Astrocyte (in vitro differentiated cells and primary cell): ENCODE measurements around the gene BCAM. TPM values are rescaled to one million over a fixed set of nuclear protein-coding genes. Genes with fewer than 3 reads are reported as not detected.

Experiments used
- DNase-seq: peaks from one replicate; pipeline ENCODE4 v3.0.0-alpha.2; 2010; ENCODE audit warnings: low read depth
- FAIRE-seq: peaks from 2 replicates; lab custom pipeline; 2011; peaks lifted over from hg19 to GRCh38; lab: Jason Lieb, UNC
- H2AFZ ChIP-seq: 2 replicates; pipeline ENCODE4 v1.6.0; 2012; ENCODE audit warnings: low read depth, low read length, inconsistent platforms
- H3K27ac ChIP-seq: 2 replicates; pipeline ENCODE4 v1.5.1; 2011; ENCODE audit warnings: low read depth, low read length, inconsistent platforms
- H3K27me3 ChIP-seq: 2 replicates; pipeline ENCODE4 v1.6.0; 2011; ENCODE audit warnings: low read length, inconsistent platforms; ENCODE audit not compliant: insufficient read depth
- H3K36me3 ChIP-seq: 2 replicates; pipeline ENCODE4 v1.5.1; 2011; ENCODE audit warnings: low read length, inconsistent platforms; ENCODE audit not compliant: insufficient read depth
- H3K4me1 ChIP-seq: 2 replicates; pipeline ENCODE4 v1.5.1; 2011; ENCODE audit warnings: low read length, inconsistent platforms; ENCODE audit not compliant: insufficient read depth
- H3K4me2 ChIP-seq: 2 replicates; pipeline ENCODE4 v1.6.0; 2012; ENCODE audit warnings: low read length, inconsistent platforms
- H3K4me3 ChIP-seq: 2 replicates; pipeline ENCODE4 v1.5.1; 2011; ENCODE audit warnings: low read depth, mild to moderate bottlenecking, low read length, inconsistent platforms; ENCODE audit not compliant: insufficient read depth
- H3K79me2 ChIP-seq: 2 replicates; pipeline ENCODE4 v1.6.0; 2012; ENCODE audit warnings: mild to moderate bottlenecking, low read length, inconsistent platforms; ENCODE audit not compliant: insufficient read depth
- H3K9ac ChIP-seq: 2 replicates; pipeline ENCODE4 v1.6.0; 2012; ENCODE audit warnings: mild to moderate bottlenecking, low read length, inconsistent platforms
- H3K9me3 ChIP-seq: 2 replicates; pipeline ENCODE4 v1.5.1; 2012; ENCODE audit warnings: low read depth, mild to moderate bottlenecking, low read length, inconsistent platforms; ENCODE audit not compliant: insufficient read depth
- H4K20me1 ChIP-seq: 2 replicates; pipeline ENCODE4 v1.6.0; 2012; ENCODE audit warnings: low read length, inconsistent platforms; ENCODE audit not compliant: insufficient read depth
- H3K27ac Mint-ChIP-seq: one replicate; pipeline ENCODE4 v1.8.0; 2021; ENCODE audit warnings: mild to moderate bottlenecking, mixed read lengths; ENCODE audit not compliant: unreplicated experiment
- H3K27me3 Mint-ChIP-seq: one replicate; pipeline ENCODE4 v1.8.0; 2021; ENCODE audit warnings: low read depth, mixed read lengths; ENCODE audit not compliant: unreplicated experiment
- H3K36me3 Mint-ChIP-seq: one replicate; pipeline ENCODE4 v1.8.0; 2021; ENCODE audit warnings: low read depth, mixed read lengths; ENCODE audit not compliant: unreplicated experiment
- H3K4me1 Mint-ChIP-seq: one replicate; pipeline ENCODE4 v1.8.0; 2021; ENCODE audit warnings: low read depth, mixed read lengths; ENCODE audit not compliant: unreplicated experiment
- H3K4me3 Mint-ChIP-seq: one replicate; pipeline ENCODE4 v1.8.0; 2021; ENCODE audit warnings: mild to moderate bottlenecking, moderate library complexity, mixed read lengths; ENCODE audit not compliant: unreplicated experiment
- H3K9me3 Mint-ChIP-seq: one replicate; pipeline ENCODE4 v1.8.0; 2021; ENCODE audit warnings: mild to moderate bottlenecking, mixed read lengths; ENCODE audit not compliant: unreplicated experiment
- EZH2 ChIP-seq: IDR thresholded peaks from 2 replicates; pipeline ENCODE4 v1.6.1; 2012; ENCODE audit warnings: mild to moderate bottlenecking, low read length, inconsistent platforms; ENCODE audit not compliant: insufficient read depth
- total RNA-seq: library from RNA; stranded (reverse); gene quantifications from 2 replicates; pipeline ENCODE4 v1.2.1, GENCODE V29; 2021
- TF ChIP-seq, protein P1 (sequence below): IDR thresholded peaks from 2 replicates; pipeline ENCODE4 v1.5.1; 2011; ENCODE audit warnings: low read depth, mild to moderate bottlenecking, inconsistent platforms, low read length, moderate library complexity; ENCODE audit not compliant: insufficient read depth

Gene BCAM
- total RNA-seq, 1 donor from 2014 or later: 14.0 TPM

DNA sequence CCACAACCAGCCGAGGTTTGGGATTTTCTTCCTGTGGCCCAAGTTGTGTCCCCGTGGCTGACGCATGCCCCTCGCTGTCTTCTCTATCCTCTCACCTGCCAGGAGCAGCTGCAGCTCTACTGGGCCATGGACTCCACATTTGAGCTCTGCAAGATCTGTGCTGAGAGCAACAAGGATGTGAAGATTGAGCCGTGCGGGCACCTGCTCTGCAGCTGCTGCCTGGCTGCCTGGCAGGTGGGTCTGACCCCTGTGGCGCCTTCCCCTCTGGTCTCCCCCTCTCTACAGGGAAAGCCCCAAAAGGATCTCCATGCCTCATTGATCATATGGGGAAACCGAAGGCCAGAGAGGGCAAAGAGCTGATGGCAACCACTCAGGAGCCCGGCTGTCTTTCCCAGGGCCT, 16.6 kb upstream of the BCAM start:
- Histone ChIP-seq H3K4me1 (no peaks in the 10 kb centered on the region), H4K20me1 (no peaks in the 10 kb centered on the region), H3K9ac (no peak overlapping the region), H3K36me3 (no peaks in the 10 kb centered on the region), H3K4me2 (no peak overlapping the region), H3K4me3 (no peak overlapping the region), H3K27me3 (no peaks in the 10 kb centered on the region), H3K9me3 (no peaks in the 10 kb centered on the region), H2AFZ (no peak overlapping the region), H3K79me2 (no peaks in the 10 kb centered on the region), H3K27ac (no peak overlapping the region)
- TF ChIP-seq, protein P1, sequence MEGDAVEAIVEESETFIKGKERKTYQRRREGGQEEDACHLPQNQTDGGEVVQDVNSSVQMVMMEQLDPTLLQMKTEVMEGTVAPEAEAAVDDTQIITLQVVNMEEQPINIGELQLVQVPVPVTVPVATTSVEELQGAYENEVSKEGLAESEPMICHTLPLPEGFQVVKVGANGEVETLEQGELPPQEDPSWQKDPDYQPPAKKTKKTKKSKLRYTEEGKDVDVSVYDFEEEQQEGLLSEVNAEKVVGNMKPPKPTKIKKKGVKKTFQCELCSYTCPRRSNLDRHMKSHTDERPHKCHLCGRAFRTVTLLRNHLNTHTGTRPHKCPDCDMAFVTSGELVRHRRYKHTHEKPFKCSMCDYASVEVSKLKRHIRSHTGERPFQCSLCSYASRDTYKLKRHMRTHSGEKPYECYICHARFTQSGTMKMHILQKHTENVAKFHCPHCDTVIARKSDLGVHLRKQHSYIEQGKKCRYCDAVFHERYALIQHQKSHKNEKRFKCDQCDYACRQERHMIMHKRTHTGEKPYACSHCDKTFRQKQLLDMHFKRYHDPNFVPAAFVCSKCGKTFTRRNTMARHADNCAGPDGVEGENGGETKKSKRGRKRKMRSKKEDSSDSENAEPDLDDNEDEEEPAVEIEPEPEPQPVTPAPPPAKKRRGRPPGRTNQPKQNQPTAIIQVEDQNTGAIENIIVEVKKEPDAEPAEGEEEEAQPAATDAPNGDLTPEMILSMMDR: no peak
- TF ChIP-seq EZH2: no peak
- FAIRE-seq (no peak), DNase-seq (no peak)
- Mint-ChIP-seq H3K27ac (no peak overlapping the region), H3K4me1 (peaks cover 1% of the 10 kb centered on the region), H3K4me3 (no peak overlapping the region), H3K36me3 (no peaks in the 10 kb centered on the region), H3K27me3 (peaks cover 8% of the 10 kb centered on the region), H3K9me3 (no peaks in the 10 kb centered on the region)

DNA sequence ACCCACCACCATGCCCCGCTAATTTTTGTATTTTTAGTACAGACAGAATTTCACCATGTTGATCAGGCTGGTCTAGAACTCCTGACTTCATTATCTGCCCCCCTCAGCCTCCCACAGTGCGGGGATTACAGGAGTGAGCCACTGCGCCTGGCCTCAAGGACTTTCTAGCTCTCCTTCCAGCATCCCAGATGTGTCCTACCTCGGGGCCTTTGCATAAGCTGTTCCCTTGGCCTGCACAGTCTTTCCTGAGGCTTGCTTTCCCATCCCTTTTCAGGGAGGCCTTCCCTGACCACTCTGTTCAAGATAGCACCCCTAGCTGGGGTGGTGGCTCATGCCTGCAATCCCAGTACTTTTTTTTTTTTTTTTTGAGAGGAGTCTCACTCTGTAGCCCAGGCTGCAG, 14.3 kb upstream of the BCAM start:
- Mint-ChIP-seq H3K9me3 (no peaks in the 10 kb centered on the region), H3K27me3 (peaks cover 8% of the 10 kb centered on the region), H3K27ac (no peak overlapping the region), H3K4me3 (no peak overlapping the region), H3K4me1 (peaks cover 1% of the 10 kb centered on the region), H3K36me3 (no peaks in the 10 kb centered on the region)
- Histone ChIP-seq H3K36me3 (no peaks in the 10 kb centered on the region), H3K4me3 (no peak overlapping the region), H3K27me3 (no peaks in the 10 kb centered on the region), H4K20me1 (no peaks in the 10 kb centered on the region), H3K9me3 (no peaks in the 10 kb centered on the region), H3K79me2 (no peaks in the 10 kb centered on the region), H2AFZ (no peak overlapping the region), H3K4me2 (no peak overlapping the region), H3K4me1 (no peaks in the 10 kb centered on the region), H3K27ac (no peak overlapping the region), H3K9ac (no peak overlapping the region)
- DNase-seq (no peak), FAIRE-seq (no peak)
- no peak for TF ChIP-seq EZH2
- TF ChIP-seq, protein P1: no peak

DNA sequence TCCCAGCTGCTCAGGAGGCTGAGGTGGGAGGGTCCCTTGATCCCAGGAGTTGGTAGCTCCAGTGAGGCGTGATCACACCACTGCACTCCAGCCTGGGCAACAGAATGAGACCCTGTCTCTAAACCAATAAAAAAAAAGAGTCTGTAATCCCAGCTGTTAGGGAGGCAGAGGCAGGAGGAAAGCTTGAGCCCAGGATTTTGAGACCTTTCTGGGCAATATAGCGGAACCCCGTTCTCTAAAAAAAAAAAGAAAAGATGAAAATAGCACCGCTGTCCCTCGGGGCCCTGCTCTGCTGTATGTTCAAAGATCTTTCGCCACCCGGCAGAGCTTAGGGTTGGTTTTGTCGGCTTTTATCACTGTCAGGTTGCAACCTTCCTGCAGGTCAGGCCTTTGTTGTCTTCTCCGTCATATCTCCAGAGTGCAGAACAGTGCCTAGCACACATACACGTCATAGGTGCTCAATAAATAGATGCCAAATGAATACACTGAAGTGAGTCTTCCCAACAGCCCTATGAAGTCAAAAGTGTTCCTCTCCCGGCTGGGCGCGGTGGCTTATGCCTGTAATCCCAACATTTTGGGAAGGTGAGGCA, 13.4 kb upstream of the BCAM start:
- H3K27me3 ChIP-seq: no peaks in the 10 kb centered on the region
- H3K4me3 ChIP-seq: no peak overlapping the region
- H4K20me1 ChIP-seq: no peaks in the 10 kb centered on the region
- H3K4me1 Mint-ChIP-seq: peaks cover 1% of the 10 kb centered on the region
- H3K9me3 ChIP-seq: no peaks in the 10 kb centered on the region
- FAIRE-seq (no peak), DNase-seq (no peak)
- no peak overlapping the region for H2AFZ ChIP-seq
- no peaks in the 10 kb centered on the region for H3K79me2 ChIP-seq
- H3K27me3 Mint-ChIP-seq: peaks cover 8% of the 10 kb centered on the region
- no peaks in the 10 kb centered on the region for H3K9me3 Mint-ChIP-seq
- TF ChIP-seq, protein P1: no peak
- TF ChIP-seq EZH2: no peak
- H3K4me3 Mint-ChIP-seq: no peak overlapping the region
- H3K4me2 ChIP-seq: no peak overlapping the region
- H3K27ac Mint-ChIP-seq: no peak overlapping the region
- H3K27ac ChIP-seq: no peak overlapping the region
- no peaks in the 10 kb centered on the region for H3K4me1 ChIP-seq
- no peak overlapping the region for H3K9ac ChIP-seq
- H3K36me3 Mint-ChIP-seq: no peaks in the 10 kb centered on the region
- no peaks in the 10 kb centered on the region for H3K36me3 ChIP-seq
